ENCODE data around the gene XCL2. TPM values are rescaled to one million over a fixed set of nuclear protein-coding genes. Genes with fewer than 3 reads are reported as not detected.

Gene XCL2
- total RNA-seq, 4 donors from 2014 or later, result 4.6 TPM; not detected in 3

DNA sequence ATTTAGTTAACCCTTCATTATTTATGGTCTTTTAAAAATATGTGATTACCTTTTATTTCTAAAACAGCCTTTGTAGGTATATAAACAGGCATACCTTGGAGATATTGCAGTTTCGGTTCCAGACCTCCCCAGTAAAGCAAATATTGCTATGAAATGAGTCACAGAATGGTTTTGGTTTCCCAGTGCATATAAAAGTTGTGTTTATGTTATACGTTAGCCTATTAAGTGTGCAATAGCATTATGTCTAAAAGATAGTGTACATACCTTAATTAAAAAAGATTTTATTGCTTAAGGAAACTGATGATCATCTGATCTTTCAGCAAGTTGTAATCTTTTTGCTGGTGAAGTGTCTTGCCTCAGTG lies 44.1 kb downstream of the XCL2 start:
- Histone ChIP-seq H3K36me3 (no peaks in the 10 kb centered on the region), H3K27ac (no peak overlapping the region), H3K4me1 (peaks cover 0 to 17% (median 0%) of the 10 kb centered on the region in 4 donors), H3K9me3 (no peaks in the 10 kb centered on the region), H3K27me3 (no peaks in the 10 kb centered on the region), H3K4me3 (no peak overlapping the region)
- no peak for DNase-seq
- TF ChIP-seq, protein P1, sequence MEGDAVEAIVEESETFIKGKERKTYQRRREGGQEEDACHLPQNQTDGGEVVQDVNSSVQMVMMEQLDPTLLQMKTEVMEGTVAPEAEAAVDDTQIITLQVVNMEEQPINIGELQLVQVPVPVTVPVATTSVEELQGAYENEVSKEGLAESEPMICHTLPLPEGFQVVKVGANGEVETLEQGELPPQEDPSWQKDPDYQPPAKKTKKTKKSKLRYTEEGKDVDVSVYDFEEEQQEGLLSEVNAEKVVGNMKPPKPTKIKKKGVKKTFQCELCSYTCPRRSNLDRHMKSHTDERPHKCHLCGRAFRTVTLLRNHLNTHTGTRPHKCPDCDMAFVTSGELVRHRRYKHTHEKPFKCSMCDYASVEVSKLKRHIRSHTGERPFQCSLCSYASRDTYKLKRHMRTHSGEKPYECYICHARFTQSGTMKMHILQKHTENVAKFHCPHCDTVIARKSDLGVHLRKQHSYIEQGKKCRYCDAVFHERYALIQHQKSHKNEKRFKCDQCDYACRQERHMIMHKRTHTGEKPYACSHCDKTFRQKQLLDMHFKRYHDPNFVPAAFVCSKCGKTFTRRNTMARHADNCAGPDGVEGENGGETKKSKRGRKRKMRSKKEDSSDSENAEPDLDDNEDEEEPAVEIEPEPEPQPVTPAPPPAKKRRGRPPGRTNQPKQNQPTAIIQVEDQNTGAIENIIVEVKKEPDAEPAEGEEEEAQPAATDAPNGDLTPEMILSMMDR (IDR thresholded peaks at IDR 0.05), result no peak

DNA sequence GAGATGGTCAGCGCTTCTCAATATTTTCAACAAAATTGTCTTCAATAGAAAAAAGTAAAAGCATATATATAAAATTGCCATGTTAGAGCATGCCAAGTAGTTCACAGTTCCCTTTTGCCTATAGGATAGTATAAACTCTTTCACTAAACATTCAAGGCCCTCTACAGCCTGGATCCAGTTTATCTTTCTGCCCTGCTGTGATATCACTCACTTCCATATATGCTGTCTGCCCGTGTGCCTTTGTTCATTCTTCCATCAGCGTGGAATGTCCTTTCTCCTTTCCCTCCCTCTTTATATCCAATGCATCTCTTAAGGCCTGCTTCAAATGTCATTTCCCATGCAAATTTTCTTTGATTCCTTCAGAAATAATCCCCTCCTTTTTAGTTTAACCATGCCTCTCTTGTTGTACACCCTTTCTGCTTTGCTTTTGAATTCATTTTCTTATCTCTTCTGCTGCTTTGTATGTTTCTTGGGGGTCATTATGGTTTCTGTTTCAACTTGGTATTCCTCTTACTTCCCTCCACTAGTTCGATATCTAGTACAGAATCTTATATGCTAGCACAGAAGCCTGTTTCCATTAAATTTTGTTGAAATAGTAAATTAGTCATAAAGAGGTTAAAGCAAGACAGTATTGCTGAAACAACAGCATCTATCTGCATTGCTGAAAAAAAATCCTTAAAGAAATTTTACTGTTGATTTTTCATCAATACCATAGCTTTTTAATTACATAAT lies 44.7 kb downstream of the XCL2 start:
- Histone ChIP-seq H3K36me3 (no peaks in the 10 kb centered on the region), H3K4me1 (peaks cover 0 to 17% (median 0%) of the 10 kb centered on the region in 4 donors), H3K9me3 (no peaks in the 10 kb centered on the region), H3K4me3 (no peak overlapping the region), H3K27me3 (no peaks in the 10 kb centered on the region), H3K27ac (peak overlapping the region in 1 of 4 donors; percentile 20)
- TF ChIP-seq, protein P1 (IDR thresholded peaks at IDR 0.05), result no peak
- TF ChIP-seq POLR2A (IDR thresholded peaks at IDR 0.05), result no peak
- no peak for DNase-seq

DNA sequence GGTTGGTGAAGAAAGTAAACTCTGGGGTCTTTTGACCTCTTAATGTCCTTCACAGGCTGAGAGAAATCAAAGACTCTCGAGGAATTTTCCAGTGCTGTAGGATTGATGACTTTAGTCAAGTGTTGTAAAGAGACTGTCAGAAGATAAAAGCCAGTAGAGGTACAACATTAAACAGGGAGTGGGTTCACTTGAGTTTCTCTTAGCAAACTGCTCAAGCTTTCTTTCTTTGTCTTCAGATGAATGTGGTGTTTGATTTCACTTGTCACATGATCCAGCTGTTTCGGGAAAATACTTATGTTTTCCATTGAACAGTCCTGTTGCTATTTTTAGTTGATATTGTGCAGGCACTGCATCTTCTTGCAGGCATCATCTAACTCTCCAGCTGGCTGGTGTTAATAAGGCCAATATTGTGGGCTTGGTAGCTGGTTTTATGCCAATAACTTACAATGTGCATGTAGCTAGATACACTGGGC lies 45.6 kb downstream of the XCL2 start:
- H3K27ac ChIP-seq, result peak overlapping the region in 1 of 4 donors; percentile 20
- DNase-seq, result no peak
- H3K4me1 ChIP-seq, result peaks cover 0 to 17% (median 0%) of the 10 kb centered on the region in 4 donors
- H3K9me3 ChIP-seq, result no peaks in the 10 kb centered on the region
- H3K36me3 ChIP-seq, result no peaks in the 10 kb centered on the region
- H3K27me3 ChIP-seq, result no peaks in the 10 kb centered on the region
- no peak for TF ChIP-seq POLR2A (IDR thresholded peaks at IDR 0.05)
- TF ChIP-seq, protein P1 (IDR thresholded peaks at IDR 0.05), result no peak
- no peak overlapping the region for H3K4me3 ChIP-seq

DNA sequence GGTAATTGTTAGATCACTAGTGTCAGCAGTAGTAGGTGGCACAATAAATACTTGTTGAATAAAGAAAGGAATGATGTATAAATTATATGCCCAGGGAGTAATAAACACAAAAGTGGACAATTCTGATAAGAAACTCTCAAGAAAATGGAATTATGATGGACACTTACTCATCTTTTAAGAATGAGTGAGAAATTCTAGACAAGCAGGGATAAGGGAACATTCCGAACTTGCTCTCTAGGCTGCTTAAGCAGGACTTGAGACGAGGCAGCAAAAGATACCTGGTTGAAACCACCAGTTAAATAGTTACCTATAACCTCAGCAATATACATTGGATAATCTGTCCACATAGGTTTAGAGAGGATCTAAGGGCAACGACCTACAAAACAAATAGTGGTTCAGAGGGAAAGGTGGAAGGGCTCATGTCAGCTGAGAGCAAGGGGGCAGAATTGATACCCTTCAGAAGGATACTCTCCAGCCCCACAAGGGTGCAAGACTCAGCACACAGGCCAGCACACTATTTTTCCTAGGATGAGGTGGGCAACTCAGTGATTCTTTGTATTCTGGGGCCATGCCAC lies 46.3 kb downstream of the XCL2 start:
- H3K4me1 ChIP-seq, result peaks cover 0 to 17% (median 0%) of the 10 kb centered on the region in 4 donors
- no peaks in the 10 kb centered on the region for H3K27me3 ChIP-seq
- no peak for DNase-seq
- TF ChIP-seq, protein P1 (IDR thresholded peaks at IDR 0.05), result no peak
- peak overlapping the region in 1 of 4 donors; percentile 20 for H3K27ac ChIP-seq
- H3K36me3 ChIP-seq, result no peaks in the 10 kb centered on the region
- no peak overlapping the region for H3K4me3 ChIP-seq
- H3K9me3 ChIP-seq, result no peaks in the 10 kb centered on the region

DNA sequence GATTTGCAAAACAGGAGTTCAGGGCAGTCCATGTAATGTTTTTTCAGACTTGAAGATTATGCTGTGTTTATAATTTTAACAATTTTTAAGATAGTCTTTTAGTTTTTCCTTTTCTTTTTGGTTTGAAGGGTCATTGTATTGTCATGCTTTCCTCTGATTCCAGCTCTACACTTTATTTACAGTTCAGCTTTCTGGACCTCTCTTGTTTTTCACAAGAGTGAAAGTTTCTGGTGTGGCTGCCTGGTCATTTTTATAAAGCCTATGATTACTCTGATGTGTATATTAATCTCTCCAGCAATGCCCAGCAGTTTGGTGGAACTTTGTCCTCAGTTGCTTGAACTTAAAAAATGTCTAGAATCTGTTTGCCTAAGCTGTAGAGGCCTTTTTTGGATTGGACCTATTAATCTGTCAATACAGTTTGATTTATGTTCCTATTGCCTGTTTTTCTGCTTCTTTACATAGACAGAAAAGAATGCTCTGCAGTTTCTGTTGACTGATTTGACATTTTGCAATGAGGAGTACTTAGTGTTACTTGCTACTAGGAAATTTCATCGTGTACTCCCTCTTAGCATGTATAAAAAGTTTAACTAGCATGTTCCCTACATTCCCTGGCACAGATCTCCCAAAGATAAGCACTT lies 52.2 kb downstream of the XCL2 start:
- Histone ChIP-seq H3K4me1 (peaks cover 0 to 8% (median 0%) of the 10 kb centered on the region in 4 donors), H3K27ac (no peak overlapping the region), H3K4me3 (no peak overlapping the region), H3K9me3 (no peaks in the 10 kb centered on the region), H3K36me3 (no peaks in the 10 kb centered on the region), H3K27me3 (no peaks in the 10 kb centered on the region)
- DNase-seq, result no peak
- TF ChIP-seq, protein P1 (IDR thresholded peaks at IDR 0.05), result no peak
- no peak for TF ChIP-seq POLR2A (IDR thresholded peaks at IDR 0.05)

Other genes starting within 250 kb of the XCL2 start
- gene XCL1, start 32.6 kb upstream of the XCL2 start, total RNA-seq, result not detected
- gene DPT, start 185.2 kb upstream of the XCL2 start, total RNA-seq, result 10 to 100 TPM in 3 of 4 donors, 1 to 10 TPM in 1; 6.8 to 25.9 (median 17.2) TPM